Activated CD4-positive, alpha-beta T cell treated with anti-CD3 and anti-CD28 coated beads, Interleukin-2, amount 10 ng/mL, durations not matched to agents 24 days and 14 days (primary cell): Measurements from ENCODE around the gene NKX2-8. TPM values are rescaled to one million over a fixed set of nuclear protein-coding genes. Genes with fewer than 3 reads are reported as not detected.
"Not testable (repeated sequence)": the region's sequence is repeated elsewhere in the genome, so short reads cannot be mapped to it uniquely, and the experiment has no call there.

ENCODE experiments used
- DNase-seq: peaks from one replicate; pipeline ENCODE4 v3.0.0; 2022
- H3K27ac Mint-ChIP-seq: one replicate; pipeline ENCODE4 v1.8.0; 2022; ENCODE audit warnings: mild to moderate bottlenecking, mixed read lengths
- H3K27me3 Mint-ChIP-seq: one replicate; pipeline ENCODE4 v1.8.0; 2022; ENCODE audit warnings: mixed read lengths
- H3K36me3 Mint-ChIP-seq: one replicate; pipeline ENCODE4 v1.8.0; 2022; ENCODE audit warnings: low read depth, mild to moderate bottlenecking, mixed read lengths
- H3K4me1 Mint-ChIP-seq: one replicate; pipeline ENCODE4 v1.8.0; 2021; ENCODE audit warnings: mixed read lengths
- H3K4me3 Mint-ChIP-seq: one replicate; pipeline ENCODE4 v1.8.0; 2022; ENCODE audit warnings: mild to moderate bottlenecking, moderate library complexity, mixed read lengths
- H3K9me3 Mint-ChIP-seq: one replicate; pipeline ENCODE4 v1.8.0; 2021; ENCODE audit warnings: mixed read lengths
- intact Hi-C: fragments of 100-400 bp; cut with micrococcal nuclease; formaldehyde crosslinking; loops from one replicate; pipeline ENCODE4 v1.15.1; 2023
- total RNA-seq: library from RNA; stranded (reverse); gene quantifications from 2 replicates; pipeline ENCODE4 v1.2.3, GENCODE V29; 2022

Gene NKX2-8
- total RNA-seq, 1 donor from 2014 or later, result not detected

- DNase-seq, result no peak
- intact Hi-C loops, result no loop called here
- H3K9me3 Mint-ChIP-seq, result no peaks in the 10 kb centered on the region
- H3K36me3 Mint-ChIP-seq, result no peaks in the 10 kb centered on the region
- no peaks in the 10 kb centered on the region for H3K4me1 Mint-ChIP-seq
- peaks cover 6% of the 10 kb centered on the region for H3K27me3 Mint-ChIP-seq
- H3K27ac Mint-ChIP-seq, result no peak overlapping the region
- no peak overlapping the region for H3K4me3 Mint-ChIP-seq
Measured at GRCh38 chr14:36555998-36556743, 26.2 kb downstream of the NKX2-8 start.

- Mint-ChIP-seq H3K4me1 (no peaks in the 10 kb centered on the region), H3K27ac (no peak overlapping the region), H3K36me3 (no peaks in the 10 kb centered on the region), H3K9me3 (no peaks in the 10 kb centered on the region), H3K4me3 (no peak overlapping the region), H3K27me3 (peaks cover 5% of the 10 kb centered on the region)
- peak; percentile 56 for DNase-seq
- intact Hi-C loops, result loop anchor here (1.0 to 5.0 kb wide), 2 partner anchors 52 to 389 kb away; no protein-coding TSS in a partner anchor
Measured at GRCh38 chr14:36553656-36554260, 28.7 kb downstream of the NKX2-8 start.

DNA sequence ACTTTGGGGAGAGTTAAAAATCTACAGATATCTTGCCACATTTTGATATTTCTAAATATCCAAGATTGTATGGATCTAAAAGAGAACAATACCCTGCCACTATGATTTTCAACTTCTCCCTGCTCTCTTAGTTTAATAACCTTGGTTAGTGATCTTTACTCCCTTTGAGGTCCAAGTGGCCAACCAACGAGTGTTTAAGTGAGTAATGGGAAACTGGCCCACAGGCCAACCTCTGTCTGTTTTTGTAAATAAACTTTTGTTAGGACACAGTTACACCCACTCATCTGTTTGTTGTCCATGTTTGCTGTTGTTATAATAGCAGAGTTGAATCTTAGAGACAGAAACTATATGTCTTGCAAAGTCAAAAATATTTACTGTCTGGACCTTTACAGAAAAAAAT is 31.5 kb downstream of the NKX2-8 start:
- peaks cover 5% of the 10 kb centered on the region for H3K27me3 Mint-ChIP-seq
- no peak overlapping the region for H3K4me3 Mint-ChIP-seq

DNA sequence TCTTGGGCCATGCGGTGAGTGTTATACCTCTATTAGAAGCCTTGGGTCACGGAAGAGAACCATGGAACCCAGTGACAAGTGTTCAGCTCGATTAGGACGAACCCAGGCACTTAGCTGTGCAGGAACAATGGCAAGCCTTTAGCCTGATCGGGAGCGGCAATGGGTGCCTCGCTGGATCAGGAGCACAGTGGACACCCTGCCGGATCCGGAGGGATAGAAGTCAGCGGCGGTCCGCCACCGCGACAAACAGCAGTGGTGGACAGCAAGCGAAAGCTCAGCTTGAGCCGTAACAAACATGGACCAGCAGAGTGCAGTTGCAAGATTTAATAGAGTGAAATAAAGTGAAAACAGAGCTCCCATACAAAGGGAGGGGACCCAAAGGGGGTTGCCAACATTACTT is 38.1 kb downstream of the NKX2-8 start:
- H3K27ac Mint-ChIP-seq, H3K9me3 Mint-ChIP-seq, intact Hi-C loops: not testable (repeated sequence)

More for the DNA sequence above, 31.5 kb downstream of the NKX2-8 start:
- Mint-ChIP-seq H3K4me1 (no peaks in the 10 kb centered on the region), H3K27ac (no peak overlapping the region), H3K36me3 (no peaks in the 10 kb centered on the region), H3K9me3 (no peaks in the 10 kb centered on the region)
- DNase-seq, result no peak
- intact Hi-C loops, result loop anchor here (5.0 kb wide), 1 partner anchor 391 kb away; no protein-coding TSS in a partner anchor

DNA sequence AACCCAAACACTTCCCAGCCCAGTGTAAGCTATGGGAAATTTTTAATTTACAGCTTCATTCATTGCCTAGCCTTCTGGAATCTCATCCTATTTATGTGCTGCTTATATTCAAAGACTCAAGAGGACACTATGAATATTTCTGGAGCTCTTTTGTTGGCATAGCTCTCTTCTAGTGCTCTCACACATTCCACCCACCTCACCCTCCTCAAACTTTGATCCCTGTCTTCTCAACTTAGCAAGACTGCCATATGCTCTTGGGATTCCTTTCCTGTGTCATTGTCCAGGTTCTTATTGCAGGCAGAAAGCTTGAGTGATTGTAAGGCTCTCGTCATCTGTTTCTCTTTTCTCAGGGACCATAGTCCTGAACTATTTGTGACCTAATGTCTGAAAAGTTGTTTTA is 44.4 kb downstream of the NKX2-8 start:
- no peak overlapping the region for H3K27ac Mint-ChIP-seq
- DNase-seq, result peak; percentile 3
- H3K4me3 Mint-ChIP-seq, result no peak overlapping the region
- H3K9me3 Mint-ChIP-seq, result no peaks in the 10 kb centered on the region
- intact Hi-C loops, result no loop called here
- no peaks in the 10 kb centered on the region for H3K36me3 Mint-ChIP-seq
- H3K4me1 Mint-ChIP-seq, result no peaks in the 10 kb centered on the region
- peaks cover 9% of the 10 kb centered on the region for H3K27me3 Mint-ChIP-seq

More for the DNA sequence above, 38.1 kb downstream of the NKX2-8 start:
- not testable (repeated sequence) for H3K36me3 Mint-ChIP-seq, H3K4me3 Mint-ChIP-seq, H3K4me1 Mint-ChIP-seq, DNase-seq, H3K27me3 Mint-ChIP-seq

Other genes starting within 250 kb of the NKX2-8 start
- gene NKX2-1, start 62.4 kb downstream of the NKX2-8 start, total RNA-seq, result not detected in 2 replicates
- not detected in 2 replicates for gene PAX9, start 79.2 kb upstream of the NKX2-8 start, total RNA-seq